ENCODE results near the gene CETN1. TPM values are rescaled to one million over a fixed set of nuclear protein-coding genes. Genes with fewer than 3 reads are reported as not detected.

Gene CETN1
- not detected in 5 replicates for total RNA-seq (2022; extraction: Qiagen RNA extraction; ENCODE audit: low read depth)

DNA sequence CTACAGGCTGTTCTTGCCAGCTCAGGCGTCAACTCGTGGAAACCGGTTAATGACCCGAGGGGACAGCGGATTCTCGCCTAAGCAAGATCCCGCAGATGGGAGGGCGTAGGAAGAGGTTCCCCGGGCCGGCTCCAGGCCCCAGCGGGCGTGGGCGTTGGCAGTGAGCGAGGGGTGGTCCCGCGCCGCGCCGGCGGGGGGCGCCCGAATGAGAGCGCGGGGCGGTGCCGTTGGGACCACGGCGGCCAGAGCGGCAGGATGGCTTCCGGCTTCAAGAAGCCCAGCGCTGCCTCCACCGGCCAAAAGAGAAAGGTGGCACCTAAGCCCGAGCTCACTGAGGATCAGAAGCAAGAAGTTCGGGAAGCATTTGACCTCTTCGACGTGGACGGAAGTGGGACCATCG is at the start of gene CETN1:
CETN1 (plus strand) TSS at position 227 of the 400 bp plus-strand sequence; CDS start at position 256, 29 bp downstream.

Other genes with a start within 250 kb of the CETN1 start
- gene COLEC12, start 79.7 kb upstream of the CETN1 start, total RNA-seq (2022; extraction: Qiagen RNA extraction; ENCODE audit: low read depth): 0.02 to 0.05 TPM in 2 of 5 replicates, not detected in the others
- gene CLUL1, start 16.6 kb downstream of the CETN1 start, total RNA-seq (2022; extraction: Qiagen RNA extraction; ENCODE audit: low read depth): not detected in 5 replicates
- 162 to 192 TPM (median 176 TPM) in 5 replicates for gene TYMS, start 77.3 kb downstream of the CETN1 start, total RNA-seq (2022; extraction: Qiagen RNA extraction; ENCODE audit: low read depth)
- gene ENOSF1, start 132.2 kb downstream of the CETN1 start, total RNA-seq (2022; extraction: Qiagen RNA extraction; ENCODE audit: low read depth): 22.6 to 25.4 TPM (median 24.8 TPM) in 5 replicates
- gene YES1, start 231.9 kb downstream of the CETN1 start, total RNA-seq (2022; extraction: Qiagen RNA extraction; ENCODE audit: low read depth): 13.9 to 29.5 TPM (median 23.6 TPM) in 5 replicates